WTC11 (cell line): ENCODE measurements around the gene ZNF608.

ENCODE experiments used
- ATF3 ChIP-seq: sonication (generic); formaldehyde crosslinking; conservative IDR thresholded peaks from 2 replicates; pipeline ENCODE4 v1.8.1; 2022; ENCODE audit warnings: mild to moderate bottlenecking, missing genetic modification reagents
- CTCF ChIP-seq: fragments of 200-600 bp; IDR thresholded peaks from 2 replicates; pipeline ENCODE4 v1.8.0; 2022; ENCODE audit warnings: antibody characterized with exemption
- IRF2 ChIP-seq: sonication (generic); formaldehyde crosslinking; IDR thresholded peaks from 2 replicates; pipeline ENCODE4 v1.8.0; 2022; ENCODE audit warnings: low read depth, missing genetic modification reagents, borderline replicate concordance
- SMAD3 ChIP-seq: sonication (generic); formaldehyde crosslinking; IDR thresholded peaks from 2 replicates; pipeline ENCODE4 v1.8.0; 2022; ENCODE audit warnings: missing genetic modification reagents, mild to moderate bottlenecking, borderline replicate concordance
- TF ChIP-seq, protein P1 (sequence below): sonication (generic); formaldehyde crosslinking; IDR thresholded peaks from 2 replicates; pipeline ENCODE4 v1.8.1; 2023; ENCODE audit warnings: mild to moderate bottlenecking, missing genetic modification reagents, moderate library complexity

DNA sequence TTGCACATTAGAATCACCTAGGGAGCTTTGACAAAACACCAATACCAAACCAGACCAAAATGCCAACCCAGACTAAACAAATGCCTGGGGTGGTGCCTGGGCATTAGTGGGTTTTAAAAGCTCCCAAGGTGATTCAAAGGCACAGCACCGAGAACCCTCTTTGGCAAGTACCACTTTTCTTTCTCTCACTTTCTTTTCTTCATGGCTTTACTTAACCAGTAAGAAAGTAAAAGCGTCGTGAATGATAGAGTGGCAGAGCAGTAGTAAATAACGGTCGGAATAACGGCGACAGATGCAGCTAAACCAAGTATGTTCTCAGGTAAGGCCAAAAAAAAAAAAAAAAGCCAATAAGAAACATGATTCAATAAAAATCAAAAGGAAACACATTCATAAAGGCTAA lies 49.5 kb downstream of the ZNF608 start:
- TF ChIP-seq, protein P1, sequence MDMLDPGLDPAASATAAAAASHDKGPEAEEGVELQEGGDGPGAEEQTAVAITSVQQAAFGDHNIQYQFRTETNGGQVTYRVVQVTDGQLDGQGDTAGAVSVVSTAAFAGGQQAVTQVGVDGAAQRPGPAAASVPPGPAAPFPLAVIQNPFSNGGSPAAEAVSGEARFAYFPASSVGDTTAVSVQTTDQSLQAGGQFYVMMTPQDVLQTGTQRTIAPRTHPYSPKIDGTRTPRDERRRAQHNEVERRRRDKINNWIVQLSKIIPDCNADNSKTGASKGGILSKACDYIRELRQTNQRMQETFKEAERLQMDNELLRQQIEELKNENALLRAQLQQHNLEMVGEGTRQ (CRISPR knock-in tag), result no peak
- TF ChIP-seq CTCF, result no peak
- TF ChIP-seq SMAD3, result no peak
- TF ChIP-seq ATF3 (CRISPR knock-in tag), result no peak
- TF ChIP-seq IRF2 (CRISPR knock-in tag), result no peak
